Activated CD4-positive, alpha-beta T cell treated with anti-CD3 and anti-CD28 coated beads, Interleukin-2, amount 50 U/mL, for 1 hour (primary cell): ENCODE data around the gene COG5.
"Not testable (repeated sequence)": the region's sequence is repeated elsewhere in the genome, so short reads cannot be mapped to it uniquely, and the experiment has no call there.

ENCODE experiments used
- DNase-seq: peaks from one replicate; pipeline ENCODE4 v3.0.0-alpha.2; 2020

COG5 gene

GRCh38 chr7:107255602-107256001 is 308.1 kb downstream of the COG5 start:
- no peak for DNase-seq

GRCh38 chr7:107254398-107254985 is 309.2 kb downstream of the COG5 start:
- DNase-seq, result no peak

GRCh38 chr7:107253599-107253998 is 310.1 kb downstream of the COG5 start:
- no peak for DNase-seq

- DNase-seq, result no peak
Observed at GRCh38 chr7:107251963-107252362, 311.8 kb downstream of the COG5 start.

GRCh38 chr7:107248551-107249316 is 315.0 kb downstream of the COG5 start:
- no peak for DNase-seq

GRCh38 chr7:107246836-107247235 is 316.9 kb downstream of the COG5 start:
- not testable (repeated sequence) for DNase-seq

- no peak for DNase-seq
Observed at GRCh38 chr7:107244613-107245012, 319.1 kb downstream of the COG5 start.

GRCh38 chr7:107242267-107242666 is 321.5 kb downstream of the COG5 start:
- DNase-seq, result no peak

- DNase-seq, result no peak
Observed at GRCh38 chr7:107237451-107237850, 326.3 kb downstream of the COG5 start.

GRCh38 chr7:107236862-107237261 is 326.9 kb downstream of the COG5 start:
- DNase-seq, result no peak

- no peak for DNase-seq
Observed at GRCh38 chr7:107234436-107234835, 329.3 kb downstream of the COG5 start.

GRCh38 chr7:107233981-107234380 is 329.7 kb downstream of the COG5 start:
- no peak for DNase-seq

- no peak for DNase-seq
Observed at GRCh38 chr7:107233174-107233573, 330.5 kb downstream of the COG5 start.

- DNase-seq, result no peak
Observed at GRCh38 chr7:107232568-107233090, 331.1 kb downstream of the COG5 start.

- DNase-seq, result no peak
Observed at GRCh38 chr7:107230334-107230733, 333.4 kb downstream of the COG5 start.

- no peak for DNase-seq
Observed at GRCh38 chr7:107228291-107228690, 335.4 kb downstream of the COG5 start.

- no peak for DNase-seq
Observed at GRCh38 chr7:107224374-107225223, 339.1 kb downstream of the COG5 start.

- not testable (repeated sequence) for DNase-seq
Observed at GRCh38 chr7:107220806-107221205, 342.9 kb downstream of the COG5 start.

GRCh38 chr7:107220356-107220755 is 343.4 kb downstream of the COG5 start:
- DNase-seq, result no peak

- no peak for DNase-seq
Observed at GRCh38 chr7:107219563-107220244, 344.0 kb downstream of the COG5 start.

GRCh38 chr7:107213945-107214344 is 349.8 kb downstream of the COG5 start:
- no peak for DNase-seq

- no peak for DNase-seq
Observed at GRCh38 chr7:107213193-107213788, 350.4 kb downstream of the COG5 start.
